HG03039 (cell line): ENCODE results near the gene CNIH3.

Source experiments
- ATAC-seq: cut with Tn5 transposase; IDR thresholded peaks from one replicate; pipeline ENCODE4 v1.9.1; 2021; ENCODE audit warnings: mild to moderate bottlenecking, moderate library complexity; ENCODE audit not compliant: unreplicated experiment

The CNIH3 gene

GRCh38 chr1:224718470-224719053, 102.4 kb downstream of the CNIH3 start:
- no peak for ATAC-seq

GRCh38 chr1:224719716-224720115, 103.6 kb downstream of the CNIH3 start:
- no peak for ATAC-seq

GRCh38 chr1:224720216-224720615, 104.1 kb downstream of the CNIH3 start:
- no peak for ATAC-seq

DNA sequence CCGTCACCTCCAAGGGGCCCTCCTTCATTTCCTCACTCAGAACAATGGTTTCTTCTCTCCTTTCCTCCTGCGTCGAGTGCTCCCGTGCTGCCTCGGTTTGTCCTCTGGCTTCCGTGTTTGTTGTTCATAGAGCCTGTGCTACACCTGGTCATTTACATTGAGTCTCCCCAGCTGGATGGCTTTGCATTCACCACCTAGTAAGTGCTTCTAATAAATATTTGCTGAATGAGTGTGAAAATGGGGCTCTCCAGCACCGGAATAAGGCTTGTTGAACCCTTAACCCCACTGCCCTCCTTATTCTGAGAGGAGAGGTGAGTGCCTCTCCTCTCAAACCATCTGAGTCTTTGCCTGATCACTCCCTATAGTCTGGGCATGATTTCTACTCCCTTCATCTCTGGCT, 104.9 kb downstream of the CNIH3 start:
- no peak for ATAC-seq

DNA sequence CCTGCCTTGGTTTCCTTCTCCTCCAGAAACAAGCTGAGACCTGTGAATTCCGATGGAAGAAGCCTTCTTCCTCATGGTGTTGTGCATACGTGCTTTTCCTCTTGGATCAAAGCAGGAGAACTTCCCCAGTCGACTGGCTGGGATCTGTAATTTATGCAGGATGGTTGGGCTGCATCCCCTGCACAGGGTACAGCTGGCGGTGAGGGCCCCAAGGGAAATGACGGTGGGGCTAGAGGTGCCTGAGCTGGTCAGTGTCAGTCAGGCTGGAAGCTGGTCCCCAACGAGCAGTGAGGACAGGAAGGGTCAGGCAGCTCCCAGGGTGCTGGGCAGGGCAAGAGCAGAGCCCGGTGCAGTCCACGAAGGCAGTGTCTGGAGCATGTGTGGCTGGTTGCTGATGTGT, 106.7 kb downstream of the CNIH3 start:
- ATAC-seq: no peak

GRCh38 chr1:224724566-224724965, 108.4 kb downstream of the CNIH3 start:
- no peak for ATAC-seq

- ATAC-seq: no peak
Measured at GRCh38 chr1:224726441-224727182, 110.5 kb downstream of the CNIH3 start.

GRCh38 chr1:224727351-224728289, 111.5 kb downstream of the CNIH3 start:
- no peak for ATAC-seq

- ATAC-seq: no peak
Measured at GRCh38 chr1:224730540-224730939, 114.4 kb downstream of the CNIH3 start.

GRCh38 chr1:224730965-224731364, 114.8 kb downstream of the CNIH3 start:
- no peak for ATAC-seq

DNA sequence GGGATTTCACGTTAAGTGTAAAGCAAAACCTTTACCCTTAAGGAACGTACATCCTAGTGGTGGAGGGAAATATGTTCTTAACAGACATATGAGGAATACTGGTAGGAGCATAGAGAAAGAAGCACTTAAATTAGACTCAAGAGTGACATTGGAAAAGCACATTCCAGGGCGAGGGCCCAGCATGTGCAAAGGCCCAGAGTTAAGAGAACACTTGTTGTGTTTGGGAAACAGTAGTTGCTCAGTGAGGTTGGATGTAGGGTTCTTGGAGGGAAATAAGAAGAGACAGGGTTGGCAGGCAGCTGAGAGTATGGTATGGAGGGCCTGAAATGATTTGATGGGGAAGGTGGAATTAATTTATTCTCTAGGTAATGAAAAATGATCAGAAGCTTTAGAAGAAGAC, 115.5 kb downstream of the CNIH3 start:
- no peak for ATAC-seq

- ATAC-seq: no peak
Measured at GRCh38 chr1:224732377-224733026, 116.4 kb downstream of the CNIH3 start.

DNA sequence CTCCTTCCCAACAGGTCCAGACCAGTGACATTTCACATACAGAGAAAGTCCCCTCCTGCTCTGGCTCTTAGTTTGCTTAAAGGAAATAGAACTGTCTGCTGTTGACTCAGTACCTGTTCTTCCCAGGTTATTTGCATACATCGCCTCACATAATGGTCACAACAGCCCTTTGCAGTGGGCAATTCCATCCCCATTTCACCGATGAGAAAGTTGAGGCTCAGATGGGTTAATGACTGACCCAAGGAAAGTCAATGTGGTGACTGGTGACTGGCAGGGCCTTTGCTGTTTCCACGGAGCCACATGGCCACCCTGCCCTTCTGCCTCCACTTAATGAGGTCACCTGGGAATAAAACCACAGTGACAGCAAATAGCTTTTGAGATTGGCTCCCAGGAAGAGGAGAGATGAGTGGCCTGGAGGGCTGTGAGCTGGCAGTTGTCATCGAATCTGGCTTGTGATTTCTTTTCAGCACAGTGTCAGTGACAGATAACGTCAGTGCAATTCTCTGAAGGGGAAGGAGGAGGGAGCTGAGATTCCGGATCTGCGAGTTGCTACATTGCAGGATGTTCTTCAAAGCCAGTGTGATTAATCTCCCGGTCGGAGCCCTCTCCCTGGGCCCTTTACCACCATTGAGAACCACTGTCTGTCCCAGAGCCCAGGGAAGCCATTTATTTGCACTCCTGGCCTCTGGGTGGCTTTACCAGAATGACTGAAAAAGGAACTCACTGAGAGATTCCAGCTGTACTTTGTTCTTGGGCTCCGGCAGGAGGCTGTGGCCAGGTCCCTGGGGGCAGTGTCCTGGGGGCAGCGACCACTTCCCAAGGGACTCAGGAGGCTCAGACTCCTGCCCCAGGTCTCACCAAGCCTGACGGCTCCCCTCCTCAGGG, 117.2 kb downstream of the CNIH3 start:
- ATAC-seq: peak; percentile 48

GRCh38 chr1:224734261-224734935, 118.3 kb downstream of the CNIH3 start:
- no peak for ATAC-seq

DNA sequence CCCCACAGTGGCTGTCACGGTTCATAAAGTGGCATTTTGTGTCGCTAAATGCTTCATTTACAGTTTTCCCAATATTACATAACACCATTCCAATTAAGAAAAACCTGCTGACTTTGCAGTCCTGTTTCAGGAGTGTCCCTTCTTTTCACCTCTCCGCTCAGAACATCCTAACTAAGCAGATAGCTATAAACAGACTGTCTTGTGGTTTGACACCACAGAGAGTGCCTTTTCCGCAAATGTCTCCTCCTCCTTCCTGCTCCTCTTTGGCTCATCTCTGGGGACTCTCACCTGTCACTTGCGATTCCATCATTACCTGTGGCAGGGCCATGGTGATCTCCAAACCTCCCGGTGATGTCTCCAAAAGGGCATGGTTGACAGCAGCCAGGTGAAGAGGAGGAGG, 119.0 kb downstream of the CNIH3 start:
- ATAC-seq: no peak

- ATAC-seq: peak; percentile 59
Measured at GRCh38 chr1:224736619-224737352, 120.7 kb downstream of the CNIH3 start.

GRCh38 chr1:224737353-224737727, 121.2 kb downstream of the CNIH3 start:
- no peak for ATAC-seq

- ATAC-seq: no peak
Measured at GRCh38 chr1:224739303-224739996, 123.3 kb downstream of the CNIH3 start.
